GM10266 (cell line): ENCODE data around the gene CCDC85A.

ENCODE experiments used
- DNase-seq: peaks from one replicate; pipeline ENCODE4 v3.0.0; 2012; ENCODE audit errors: extremely low spot score
- TF ChIP-seq, protein P1 (sequence below): IDR thresholded peaks from 2 replicates; pipeline ENCODE4 v1.5.1; 2012; ENCODE audit warnings: mild to moderate bottlenecking, low read depth; ENCODE audit not compliant: control insufficient read depth, insufficient read depth; ENCODE audit errors: missing control alignments

CCDC85A gene

DNA sequence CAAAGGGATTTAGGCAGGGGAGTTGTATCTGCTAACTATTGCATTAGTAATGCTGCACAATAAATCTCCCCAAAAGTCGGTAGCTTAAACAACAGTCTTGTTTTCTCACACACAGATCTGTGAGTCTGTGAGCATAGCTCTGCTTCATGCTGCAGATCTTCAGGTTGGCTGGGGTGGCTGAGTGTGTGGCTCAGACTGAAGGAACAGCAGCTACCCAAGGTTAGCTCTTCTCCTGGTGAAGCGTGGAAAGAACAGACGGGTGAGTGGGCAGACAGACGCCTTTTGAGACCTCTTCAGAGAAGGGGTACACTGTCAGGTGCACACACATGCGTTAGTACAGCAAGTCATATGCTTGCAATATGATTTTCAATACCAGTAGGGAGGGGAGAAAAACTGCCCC is 3.9 kb upstream of the CCDC85A start:
- TF ChIP-seq, protein P1, sequence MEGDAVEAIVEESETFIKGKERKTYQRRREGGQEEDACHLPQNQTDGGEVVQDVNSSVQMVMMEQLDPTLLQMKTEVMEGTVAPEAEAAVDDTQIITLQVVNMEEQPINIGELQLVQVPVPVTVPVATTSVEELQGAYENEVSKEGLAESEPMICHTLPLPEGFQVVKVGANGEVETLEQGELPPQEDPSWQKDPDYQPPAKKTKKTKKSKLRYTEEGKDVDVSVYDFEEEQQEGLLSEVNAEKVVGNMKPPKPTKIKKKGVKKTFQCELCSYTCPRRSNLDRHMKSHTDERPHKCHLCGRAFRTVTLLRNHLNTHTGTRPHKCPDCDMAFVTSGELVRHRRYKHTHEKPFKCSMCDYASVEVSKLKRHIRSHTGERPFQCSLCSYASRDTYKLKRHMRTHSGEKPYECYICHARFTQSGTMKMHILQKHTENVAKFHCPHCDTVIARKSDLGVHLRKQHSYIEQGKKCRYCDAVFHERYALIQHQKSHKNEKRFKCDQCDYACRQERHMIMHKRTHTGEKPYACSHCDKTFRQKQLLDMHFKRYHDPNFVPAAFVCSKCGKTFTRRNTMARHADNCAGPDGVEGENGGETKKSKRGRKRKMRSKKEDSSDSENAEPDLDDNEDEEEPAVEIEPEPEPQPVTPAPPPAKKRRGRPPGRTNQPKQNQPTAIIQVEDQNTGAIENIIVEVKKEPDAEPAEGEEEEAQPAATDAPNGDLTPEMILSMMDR = no peak
- DNase-seq = no peak

DNA sequence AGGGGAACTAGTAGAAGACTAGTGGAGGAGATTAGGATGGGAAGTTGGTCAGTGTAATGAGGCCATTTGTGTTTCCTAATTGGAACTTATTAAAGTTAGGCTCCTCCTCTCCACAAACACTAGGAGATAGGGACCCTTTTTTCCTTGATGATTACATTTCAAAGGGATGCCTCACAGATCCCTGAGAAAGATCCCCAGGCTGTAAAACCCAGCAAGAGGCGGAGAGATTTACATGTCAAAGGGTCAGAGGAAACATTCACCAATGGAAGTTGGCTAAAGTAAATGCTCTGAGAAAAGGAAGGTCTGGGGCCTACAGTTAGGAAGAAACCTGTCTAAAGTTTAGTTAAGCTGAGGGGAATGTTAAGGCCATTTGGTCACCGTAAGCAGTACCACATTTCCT is 1.4 kb upstream of the CCDC85A start:
- DNase-seq = no peak
- TF ChIP-seq, protein P1 = no peak

DNA sequence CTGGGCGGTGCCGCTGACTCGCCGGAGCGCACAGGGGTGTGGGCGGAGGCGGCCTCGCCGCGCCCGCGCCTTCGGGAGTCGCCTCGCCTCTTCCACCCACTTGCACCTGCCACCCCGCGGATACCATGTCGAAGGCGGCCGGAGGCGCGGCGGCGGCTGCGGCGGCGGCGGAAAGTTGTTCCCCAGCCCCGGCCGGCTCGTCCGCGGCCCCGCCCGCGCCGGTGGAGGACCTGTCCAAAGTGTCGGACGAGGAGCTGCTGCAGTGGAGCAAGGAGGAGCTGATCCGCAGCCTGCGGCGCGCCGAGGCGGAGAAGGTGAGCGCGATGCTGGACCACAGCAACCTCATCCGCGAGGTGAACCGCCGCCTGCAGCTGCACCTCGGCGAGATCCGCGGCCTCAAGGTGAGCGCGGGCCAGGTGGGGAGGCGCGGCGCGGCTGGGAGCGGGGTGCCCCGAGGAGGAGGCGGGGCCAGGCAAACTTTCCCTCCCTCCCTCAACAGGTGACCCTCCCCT is 766 bp downstream of the CCDC85A start:
- TF ChIP-seq, protein P1 = no peak
- DNase-seq = no peak

DNA sequence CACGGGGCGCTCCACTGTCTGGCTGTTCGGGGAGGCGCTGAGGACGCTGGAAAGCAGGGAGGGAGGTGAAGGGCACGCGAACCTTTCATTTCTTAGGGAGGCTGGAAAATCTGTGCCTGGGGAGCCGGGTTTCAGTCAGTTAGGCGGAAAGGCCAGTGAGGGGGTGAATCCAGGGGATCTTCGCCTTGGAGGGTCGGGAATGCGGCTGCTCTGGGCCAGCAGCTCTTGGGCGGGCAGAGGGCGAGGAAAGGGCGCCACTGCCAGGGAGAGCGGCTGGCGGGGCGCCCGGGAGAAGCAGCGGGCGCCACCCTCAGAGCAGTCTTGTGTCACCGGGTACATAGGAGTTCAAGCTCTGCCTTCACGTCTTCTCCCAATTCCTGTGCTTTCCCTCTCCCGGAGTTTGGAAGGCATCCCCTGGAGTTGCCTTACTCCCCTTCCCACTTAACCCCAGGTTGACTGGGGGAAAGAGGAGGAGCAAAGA is 1.4 kb downstream of the CCDC85A start:
- TF ChIP-seq, protein P1 = no peak
- no peak for DNase-seq

DNA sequence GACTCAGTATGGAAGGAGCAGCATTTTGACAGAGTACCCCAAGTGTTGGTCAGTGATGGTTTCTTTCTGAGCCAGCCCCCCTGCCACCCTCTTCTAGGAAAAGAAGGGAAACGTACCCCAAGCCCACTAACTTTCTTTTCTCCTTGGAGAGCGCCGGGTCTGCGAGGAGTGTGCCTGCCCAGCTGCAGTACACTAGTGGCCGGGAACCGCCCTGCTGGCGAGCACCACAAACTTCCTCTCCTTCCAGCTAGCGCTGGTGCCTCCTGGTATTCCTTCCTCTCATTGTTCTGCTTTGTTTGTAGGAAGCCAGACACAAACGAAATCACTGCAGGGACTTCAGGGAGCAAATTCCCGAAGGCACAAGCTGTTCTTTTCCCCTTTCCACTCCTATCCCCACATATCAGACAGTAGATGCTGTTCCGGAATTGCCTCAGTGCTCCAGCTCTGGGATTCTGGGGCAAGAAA is 1.8 kb downstream of the CCDC85A start:
- no peak for DNase-seq
- TF ChIP-seq, protein P1 = no peak

DNA sequence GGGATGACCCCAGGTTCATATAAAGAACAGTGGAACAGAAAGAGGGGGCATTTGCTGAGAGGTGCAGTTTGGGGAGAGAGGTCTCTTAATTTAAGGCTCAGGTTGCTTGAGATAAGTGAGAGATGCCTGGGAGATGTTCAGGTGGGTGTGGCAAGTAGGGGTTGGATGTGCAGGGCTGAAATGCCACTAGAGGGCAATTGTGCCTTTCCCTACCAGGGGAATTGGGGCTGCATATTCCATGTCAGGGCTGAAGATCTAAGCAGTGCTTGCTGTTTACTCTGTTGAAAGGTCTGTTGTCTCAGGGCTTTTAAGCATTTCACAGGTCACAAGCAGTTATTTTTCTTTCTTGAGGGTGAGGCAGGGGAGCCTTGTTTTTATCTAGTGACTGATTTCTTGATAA is 7.8 kb downstream of the CCDC85A start:
- TF ChIP-seq, protein P1 = peak; percentile 25
- DNase-seq = no peak

DNA sequence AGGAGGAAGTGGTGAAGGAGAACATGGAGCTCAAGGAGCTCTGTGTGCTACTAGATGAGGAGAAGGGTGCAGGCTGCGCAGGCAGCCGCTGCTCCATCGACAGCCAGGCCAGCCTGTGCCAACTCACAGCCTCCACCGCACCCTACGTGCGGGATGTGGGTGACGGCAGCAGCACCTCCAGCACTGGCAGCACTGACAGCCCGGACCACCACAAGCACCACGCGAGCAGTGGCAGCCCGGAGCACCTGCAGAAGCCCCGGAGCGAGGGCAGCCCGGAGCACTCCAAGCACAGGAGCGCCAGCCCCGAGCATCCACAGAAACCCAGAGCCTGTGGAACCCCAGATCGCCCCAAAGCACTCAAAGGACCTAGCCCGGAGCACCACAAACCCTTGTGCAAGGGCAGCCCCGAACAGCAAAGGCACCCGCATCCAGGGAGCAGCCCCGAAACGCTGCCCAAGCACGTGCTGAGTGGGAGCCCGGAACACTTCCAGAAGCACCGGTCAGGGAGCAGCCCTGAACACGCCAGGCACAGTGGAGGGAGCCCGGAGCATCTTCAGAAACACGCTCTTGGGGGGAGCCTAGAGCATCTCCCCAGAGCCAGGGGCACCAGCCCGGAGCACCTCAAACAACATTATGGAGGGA is 9.0 kb downstream of the CCDC85A start:
- DNase-seq = no peak
- TF ChIP-seq, protein P1 = no peak
